ENCODE measurements around the gene WNT3. TPM values are rescaled to one million over a fixed set of nuclear protein-coding genes. Genes with fewer than 3 reads are reported as not detected.

Gene WNT3
- total RNA-seq, 4 donors from 2014 or later: 0.83 to 10.1 (median 6.5) TPM

DNA sequence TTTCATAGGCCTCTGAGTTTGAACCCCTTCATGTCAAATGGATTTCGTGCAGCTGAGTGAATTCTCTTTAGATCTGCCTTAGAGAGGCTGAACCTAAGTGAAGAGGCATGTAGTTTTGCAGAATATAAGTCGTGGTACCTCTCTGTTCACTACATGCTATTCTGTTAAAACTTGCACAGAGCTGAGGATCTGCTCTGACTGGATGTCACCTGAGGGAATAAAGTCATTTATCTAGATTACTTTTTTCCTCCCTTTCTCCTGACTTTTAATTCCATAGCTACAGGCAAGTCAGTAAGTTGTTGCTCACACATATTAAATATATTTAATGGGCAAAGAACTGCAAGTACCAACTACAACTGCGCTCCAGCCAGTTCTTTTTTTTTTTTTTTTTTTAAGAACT is 64.7 kb downstream of the WNT3 start:
- DNase-seq: no peak
- Histone ChIP-seq H3K27ac (no peak overlapping the region), H3K9me3 (no peaks in the 10 kb centered on the region), H3K4me1 (no peaks in the 10 kb centered on the region), H3K27me3 (no peaks in the 10 kb centered on the region), H3K36me3 (peaks cover 0 to 67% (median 0%) of the 10 kb centered on the region in 3 donors), H3K4me3 (no peak overlapping the region)
- TF ChIP-seq, protein P1, sequence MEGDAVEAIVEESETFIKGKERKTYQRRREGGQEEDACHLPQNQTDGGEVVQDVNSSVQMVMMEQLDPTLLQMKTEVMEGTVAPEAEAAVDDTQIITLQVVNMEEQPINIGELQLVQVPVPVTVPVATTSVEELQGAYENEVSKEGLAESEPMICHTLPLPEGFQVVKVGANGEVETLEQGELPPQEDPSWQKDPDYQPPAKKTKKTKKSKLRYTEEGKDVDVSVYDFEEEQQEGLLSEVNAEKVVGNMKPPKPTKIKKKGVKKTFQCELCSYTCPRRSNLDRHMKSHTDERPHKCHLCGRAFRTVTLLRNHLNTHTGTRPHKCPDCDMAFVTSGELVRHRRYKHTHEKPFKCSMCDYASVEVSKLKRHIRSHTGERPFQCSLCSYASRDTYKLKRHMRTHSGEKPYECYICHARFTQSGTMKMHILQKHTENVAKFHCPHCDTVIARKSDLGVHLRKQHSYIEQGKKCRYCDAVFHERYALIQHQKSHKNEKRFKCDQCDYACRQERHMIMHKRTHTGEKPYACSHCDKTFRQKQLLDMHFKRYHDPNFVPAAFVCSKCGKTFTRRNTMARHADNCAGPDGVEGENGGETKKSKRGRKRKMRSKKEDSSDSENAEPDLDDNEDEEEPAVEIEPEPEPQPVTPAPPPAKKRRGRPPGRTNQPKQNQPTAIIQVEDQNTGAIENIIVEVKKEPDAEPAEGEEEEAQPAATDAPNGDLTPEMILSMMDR (IDR thresholded peaks at IDR 0.05): no peak
- TF ChIP-seq POLR2A (IDR thresholded peaks at IDR 0.05): no peak

- no peak for TF ChIP-seq POLR2A (IDR thresholded peaks at IDR 0.05)
- TF ChIP-seq, protein P1 (IDR thresholded peaks at IDR 0.05): no peak
- peaks cover 0 to 51% (median 0%) of the 10 kb centered on the region in 3 donors for H3K36me3 ChIP-seq
Measured at GRCh38 chr17:46751425-46751824, 67.1 kb downstream of the WNT3 start.

GRCh38 chr17:46745376-46745775 is 73.1 kb downstream of the WNT3 start:
- no peaks in the 10 kb centered on the region for H3K9me3 ChIP-seq
- H3K36me3 ChIP-seq: peaks cover 0 to 5% (median 0%) of the 10 kb centered on the region in 3 donors
- TF ChIP-seq, protein P1 (IDR thresholded peaks at IDR 0.05): no peak
- TF ChIP-seq POLR2A (IDR thresholded peaks at IDR 0.05): no peak
- no peak overlapping the region for H3K27ac ChIP-seq
- no peaks in the 10 kb centered on the region for H3K27me3 ChIP-seq
- H3K4me1 ChIP-seq: no peaks in the 10 kb centered on the region
- H3K4me3 ChIP-seq: no peak overlapping the region
- no peak for DNase-seq

More at GRCh38 chr17:46751425-46751824, 67.1 kb downstream of the WNT3 start:
- Histone ChIP-seq H3K27me3 (no peaks in the 10 kb centered on the region), H3K9me3 (no peaks in the 10 kb centered on the region), H3K27ac (no peak overlapping the region), H3K4me3 (no peak overlapping the region), H3K4me1 (no peaks in the 10 kb centered on the region)
- DNase-seq: no peak

GRCh38 chr17:46744441-46744840 is 74.1 kb downstream of the WNT3 start:
- no peak for DNase-seq
- H3K36me3 ChIP-seq: peaks cover 0 to 4% (median 0%) of the 10 kb centered on the region in 3 donors
- no peak overlapping the region for H3K4me3 ChIP-seq
- H3K27me3 ChIP-seq: no peaks in the 10 kb centered on the region
- no peak overlapping the region for H3K27ac ChIP-seq
- H3K4me1 ChIP-seq: no peaks in the 10 kb centered on the region
- TF ChIP-seq POLR2A (IDR thresholded peaks at IDR 0.05): no peak
- TF ChIP-seq, protein P1 (IDR thresholded peaks at IDR 0.05): no peak
- no peaks in the 10 kb centered on the region for H3K9me3 ChIP-seq

DNA sequence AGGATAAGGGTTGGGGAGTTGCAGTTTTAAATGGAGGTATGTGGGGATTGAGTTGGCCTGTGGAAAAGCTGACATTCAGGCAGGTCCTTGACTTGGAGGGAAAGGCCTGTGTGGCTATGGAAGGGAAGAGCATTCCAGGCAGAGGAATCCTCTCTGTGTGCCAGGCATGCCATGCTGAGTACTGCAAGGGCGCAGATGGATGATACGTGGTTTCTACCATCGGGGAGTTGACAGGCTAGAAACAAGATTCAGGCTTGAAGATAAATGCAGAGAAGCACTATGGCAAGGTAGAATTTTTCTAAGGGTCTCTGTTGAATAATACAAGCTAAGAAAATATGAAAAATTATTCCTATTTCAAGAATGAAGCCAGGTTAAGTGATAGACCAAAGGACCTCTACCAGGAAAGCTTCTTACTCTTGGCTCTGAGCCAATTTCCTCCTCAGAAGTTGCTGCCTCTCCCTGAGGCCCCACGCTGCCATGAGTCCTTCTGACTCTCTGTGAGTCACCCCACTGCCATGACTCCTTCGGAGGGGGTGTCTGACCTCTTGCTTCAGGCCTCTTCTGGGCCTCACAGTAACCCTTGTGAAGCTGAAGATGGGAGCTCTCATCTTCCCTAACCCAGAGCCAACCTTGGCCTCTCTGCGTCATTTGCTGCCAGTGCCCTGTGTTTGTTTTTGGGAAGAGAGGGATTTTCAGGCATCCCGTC is 75.8 kb downstream of the WNT3 start:
- peak in 1 of 3 donors; percentile 81 for DNase-seq
- Histone ChIP-seq H3K4me3 (no peak overlapping the region), H3K36me3 (peaks cover 0 to 4% (median 0%) of the 10 kb centered on the region in 3 donors), H3K9me3 (no peaks in the 10 kb centered on the region), H3K27ac (peak overlapping the region in 1 of 4 donors; percentile 65), H3K4me1 (no peaks in the 10 kb centered on the region), H3K27me3 (no peaks in the 10 kb centered on the region)
- TF ChIP-seq, protein P1 (IDR thresholded peaks at IDR 0.05): no peak
- TF ChIP-seq POLR2A (IDR thresholded peaks at IDR 0.05): no peak

Measured in Peyer's patch (tissue), 4 donors.